Transverse colon (tissue), 4 donors: ENCODE data around the gene ABCG1. TPM values are rescaled to one million over a fixed set of nuclear protein-coding genes. Genes with fewer than 3 reads are reported as not detected.

Experiments used
- DNase-seq: peaks from one replicate; pipeline ENCODE4 v3.0.0-alpha.2; 2019
- H3K27ac ChIP-seq, 4 donors: fragments of 200-600 bp; sonication (generic); 2 replicates each; pipeline ENCODE4 v1.5.1; 2016 to 2018; ENCODE audit warnings: inconsistent platforms in 4 of 4
- H3K27me3 ChIP-seq: fragments of 200-600 bp; sonication (generic); 2 replicates; pipeline ENCODE4 v1.5.1; 2017; ENCODE audit warnings: inconsistent platforms
- H3K36me3 ChIP-seq, 4 donors: fragments of 200-600 bp; sonication (generic); 2 replicates each; pipeline ENCODE4 v1.5.1; 2017 to 2019; ENCODE audit warnings: inconsistent platforms in 4 of 4
- H3K4me1 ChIP-seq, 4 donors: fragments of 200-600 bp; sonication (generic); 2 replicates each; pipeline ENCODE4 v1.5.1; 2017 to 2020; ENCODE audit warnings: inconsistent platforms in 4 of 4
- H3K4me3 ChIP-seq, 4 donors: fragments of 200-600 bp; sonication (generic); 1 replicate in 1 of 4; 2 replicates in 3 of 4; pipeline versions ENCODE4 v1.5.1 to v1.6.1; 2017 to 2019; ENCODE audit warnings: inconsistent platforms in 4 of 4
- H3K9me3 ChIP-seq, 2 donors: fragments of 200-600 bp; sonication (generic); 2 replicates each; pipeline ENCODE4 v1.5.1; 2017 to 2019; ENCODE audit warnings: inconsistent platforms in 2 of 2
- CTCF ChIP-seq, 5 experiments: fragments of 200-600 bp in 3 of 5; fragments of 450-650 bp in 2 of 5; sonication (generic) in 3 of 5; IDR thresholded peaks; 1 replicate in 2 of 5; 2 replicates in 3 of 5; pipeline ENCODE4 v1.5.1; 2016 to 2017; ENCODE audit warnings: antibody characterized with exemption in 5 of 5, inconsistent platforms in 3 of 5, mild to moderate bottlenecking in 2 of 5, moderate library complexity in 1 of 5
- EP300 ChIP-seq: sonication (generic); formaldehyde crosslinking; IDR thresholded peaks from one replicate; pipeline ENCODE4 v1.6.1; 2017; ENCODE audit warnings: antibody characterized with exemption, low read depth
- POLR2A ChIP-seq: fragments of 450-650 bp; IDR thresholded peaks from one replicate; pipeline ENCODE4 v1.6.1; 2016; ENCODE audit warnings: antibody characterized with exemption, mild to moderate bottlenecking, moderate library complexity
- POLR2AphosphoS5 ChIP-seq, 3 donors: sonication (generic); formaldehyde crosslinking; IDR thresholded peaks; one replicate each; pipeline ENCODE4 v1.6.1; 2016; ENCODE audit warnings: antibody characterized with exemption in 3 of 3
- WGBS, 2 donors: methylation state at CpG; one replicate each; pipeline ENCODE4 v1.1.5; 2018; ENCODE audit warnings: low coverage in 1 of 2; 5-methylcytosine and 5-hydroxymethylcytosine counted together
- in situ Hi-C, 4 donors: fragments of 200-750 bp; cut with MboI; loops; one replicate each; pipeline versions ENCODE4 v1.15.0 to v1.15.1; 2017; ENCODE audit warnings: low sequenced_read_pairs in 3 of 4, low pct_ligation_motif_present in 1 of 4, low pct_unique_long_range_greater_than_20kb in 1 of 4
- intact Hi-C: fragments of 100-400 bp; cut with DNase I; formaldehyde crosslinking; loops from one replicate; pipeline ENCODE4 v1.15.1; 2023; ENCODE audit warnings: low total_unique reads
- total RNA-seq, 4 donors: library from RNA; depleted of rRNA; stranded (reverse); fragments of >200 nt; gene quantifications; one replicate each; pipeline ENCODE4 v1.1.0, GENCODE V29; 2016

ABCG1 gene
- total RNA-seq, 4 donors from 2014 or later, result 17.1 to 67.7 (median 53.2) TPM

GRCh38 chr21:42253466-42253865, 34.5 kb downstream of the ABCG1 start:
- Histone ChIP-seq H3K27ac (no peak overlapping the region), H3K36me3 (no peaks in the 10 kb centered on the region), H3K9me3 (no peaks in the 10 kb centered on the region), H3K4me3 (no peak overlapping the region), H3K27me3 (no peaks in the 10 kb centered on the region), H3K4me1 (peaks cover 3 to 23% (median 5%) of the 10 kb centered on the region in 4 donors)
- intact Hi-C loops, result no loop called here
- TF ChIP-seq CTCF (IDR thresholded peaks at IDR 0.05), result no peak
- no peak for TF ChIP-seq POLR2A
- no peak for TF ChIP-seq POLR2AphosphoS5 (IDR thresholded peaks at IDR 0.05)
- no peak for TF ChIP-seq EP300
- 92% methylated on average over 8 of the region's 8 CpGs; no CpG with 5 or more reads in 1 of the 2 donors for WGBS, 2 donors
- in situ Hi-C loops, result loop anchor here in 1 of 4 donors (10.0 kb wide), 1 partner anchor 99 kb away; no protein-coding TSS in a partner anchor
- DNase-seq, result no peak

- no peak overlapping the region for H3K4me3 ChIP-seq
- TF ChIP-seq CTCF (IDR thresholded peaks at IDR 0.05) (no peak), EP300 (no peak), POLR2AphosphoS5 (IDR thresholded peaks at IDR 0.05) (no peak), POLR2A (no peak)
- no peaks in the 10 kb centered on the region for H3K27me3 ChIP-seq
- H3K4me1 ChIP-seq, result peaks cover 3 to 24% (median 5%) of the 10 kb centered on the region in 4 donors
- no peak overlapping the region for H3K27ac ChIP-seq
- H3K9me3 ChIP-seq, result no peaks in the 10 kb centered on the region
- in situ Hi-C loops, result loop anchor here in 1 of 4 donors (10.0 kb wide), 1 partner anchor 99 kb away; no protein-coding TSS in a partner anchor
- H3K36me3 ChIP-seq, result no peaks in the 10 kb centered on the region
- 67 to 80% methylated on average over 2 to 6 of the region's 6 CpGs for WGBS, 2 donors
- intact Hi-C loops, result no loop called here
- no peak for DNase-seq
These were observed 35.1 kb downstream of the ABCG1 start for GRCh38 chr21:42254083-42254482.

GRCh38 chr21:42254651-42255601, 36.0 kb downstream of the ABCG1 start:
- WGBS, 2 donors, result 76 to 90% methylated on average over 9 to 17 of the region's 17 CpGs
- no peak for DNase-seq
- Histone ChIP-seq H3K9me3 (no peaks in the 10 kb centered on the region), H3K27me3 (no peaks in the 10 kb centered on the region), H3K4me3 (no peak overlapping the region), H3K4me1 (peaks cover 3 to 24% (median 5%) of the 10 kb centered on the region in 4 donors), H3K36me3 (no peaks in the 10 kb centered on the region), H3K27ac (no peak overlapping the region)
- intact Hi-C loops, result loop anchor here (5.0 kb wide), 2 partner anchors 93 to 108 kb away; no protein-coding TSS in a partner anchor
- in situ Hi-C loops, result loop anchor here in 2 of 4 donors (5.0 to 10.0 kb wide), 2 partner anchors 100 to 108 kb away; no protein-coding TSS in a partner anchor
- TF ChIP-seq POLR2A (no peak), POLR2AphosphoS5 (IDR thresholded peaks at IDR 0.05) (no peak), EP300 (no peak), CTCF (IDR thresholded peaks at IDR 0.05) (no peak)

- TF ChIP-seq CTCF (IDR thresholded peaks at IDR 0.05), result no peak
- no peak for TF ChIP-seq POLR2A
- no peak for TF ChIP-seq POLR2AphosphoS5 (IDR thresholded peaks at IDR 0.05)
- no peak for TF ChIP-seq EP300
- intact Hi-C loops (loop anchor here (5.0 kb wide), 2 partner anchors 94 to 109 kb away; no protein-coding TSS in a partner anchor), in situ Hi-C loops (loop anchor here in 2 of 4 donors (5.0 to 10.0 kb wide), 2 partner anchors 101 to 109 kb away; no protein-coding TSS in a partner anchor)
These were observed 36.9 kb downstream of the ABCG1 start for GRCh38 chr21:42255825-42256224.

More at GRCh38 chr21:42255825-42256224, 36.9 kb downstream of the ABCG1 start:
- no peak overlapping the region for H3K4me3 ChIP-seq
- H3K36me3 ChIP-seq, result no peaks in the 10 kb centered on the region
- H3K9me3 ChIP-seq, result no peaks in the 10 kb centered on the region
- H3K4me1 ChIP-seq, result peaks cover 3 to 24% (median 5%) of the 10 kb centered on the region in 4 donors
- DNase-seq, result no peak
- no peak overlapping the region for H3K27ac ChIP-seq
- H3K27me3 ChIP-seq, result no peaks in the 10 kb centered on the region
- 92 to 100% methylated on average over 1 to 4 of the region's 4 CpGs for WGBS, 2 donors
